K562 (cell line): Measurements from ENCODE around the gene TMEM144. TPM values are rescaled to one million over a fixed set of nuclear protein-coding genes. Genes with fewer than 3 reads are reported as not detected.
A peak's percentile ranks its signal among the peaks of the same experiment; 100 is the strongest.

Experiments
- BHLHE40 ChIP-seq: IDR thresholded peaks from 2 replicates; pipeline ENCODE4 v1.6.1; 2011; ENCODE audit warnings: low read length, improper control_type of control experiment
- BRCA1 ChIP-seq, 2 experiments: fragments of 450-650 bp in 1 of 2; sonication (generic) in 1 of 2; formaldehyde crosslinking in 1 of 2; IDR thresholded peaks; 2 replicates each; pipeline versions ENCODE4 v1.5.0 to v1.6.1; 2017 to 2020; ENCODE audit warnings: mild to moderate bottlenecking in 1 of 2, missing genetic modification reagents in 1 of 2
- CBX3 ChIP-seq, 2 experiments: IDR thresholded peaks; 1 replicate in 1 of 2; 2 replicates in 1 of 2; pipeline ENCODE4 v1.6.1; 2012; ENCODE audit warnings: inconsistent platforms in 2 of 2, low read length in 2 of 2, borderline replicate concordance in 1 of 2, control low read depth in 1 of 2
- CSDE1 ChIP-seq, 2 experiments: fragments of 450-650 bp; IDR thresholded peaks; 2 replicates each; pipeline ENCODE4 v1.6.1; 2016; ENCODE audit warnings: mild to moderate bottlenecking in 1 of 2
- ELK3 ChIP-seq: fragments of 450-650 bp; formaldehyde crosslinking; IDR thresholded peaks from 2 replicates; pipeline ENCODE4 v1.4.0; 2020; ENCODE audit warnings: mild to moderate bottlenecking
- FOXA3 ChIP-seq, 2 experiments: fragments of 450-650 bp in 1 of 2; sonication (generic) in 1 of 2; formaldehyde crosslinking; IDR thresholded peaks in 1 of 2; conservative IDR thresholded peaks in 1 of 2; 2 replicates each; pipeline versions ENCODE4 v1.4.0 to v1.8.0; 2020 to 2022; ENCODE audit warnings: mild to moderate bottlenecking in 2 of 2, missing genetic modification reagents in 1 of 2
- FOXK1 ChIP-seq: sonication (generic); formaldehyde crosslinking; IDR thresholded peaks from 2 replicates; pipeline ENCODE4 v1.8.0; 2022; ENCODE audit warnings: missing genetic modification reagents, mild to moderate bottlenecking, borderline replicate concordance
- FOXK2 ChIP-seq, 2 experiments: fragments of 450-650 bp; IDR thresholded peaks in 1 of 2; conservative IDR thresholded peaks in 1 of 2; 2 replicates each; pipeline ENCODE4 v1.6.1; 2016; ENCODE audit warnings: low read depth in 2 of 2, mild to moderate bottlenecking in 1 of 2
- LARP7 ChIP-seq: fragments of 450-650 bp; IDR thresholded peaks from 2 replicates; pipeline ENCODE4 v1.6.1; 2016
- NCOR1 ChIP-seq: fragments of 450-650 bp; IDR thresholded peaks from 2 replicates; pipeline ENCODE4 v1.6.1; 2016; ENCODE audit warnings: mild to moderate bottlenecking, moderate library complexity
- NFATC3 ChIP-seq: fragments of 450-650 bp; IDR thresholded peaks from 2 replicates; pipeline ENCODE4 v1.6.1; 2017; ENCODE audit warnings: mild to moderate bottlenecking
- RAD21 ChIP-seq, 2 experiments: fragments of 250-450 bp in 1 of 2; fragments of 450-650 bp in 1 of 2; sonication (Bioruptor Pico) in 1 of 2; formaldehyde crosslinking in 1 of 2; IDR thresholded peaks in 1 of 2; conservative IDR thresholded peaks in 1 of 2; 2 replicates each; pipeline versions ENCODE4 v1.4.0 to v1.8.0; 2020 to 2022; ENCODE audit warnings: mild to moderate bottlenecking in 2 of 2, moderate library complexity in 1 of 2
- SMAD2 ChIP-seq: fragments of 150-350 bp; IDR thresholded peaks from 2 replicates; pipeline ENCODE4 v1.6.1; 2014; ENCODE audit warnings: low read depth, mild to moderate bottlenecking, low read length
- SMARCA4 ChIP-seq: fragments of 450-650 bp; IDR thresholded peaks from 2 replicates; pipeline ENCODE4 v1.6.1; 2016
- SMARCB1 ChIP-seq: IDR thresholded peaks from 2 replicates; pipeline ENCODE4 v1.6.1; 2011; ENCODE audit warnings: improper control_type of control experiment, low read depth; ENCODE audit not compliant: insufficient read length
- ZC3H4 ChIP-seq: sonication (generic); formaldehyde crosslinking; IDR thresholded peaks from 2 replicates; pipeline ENCODE4 v1.9.0; 2021; ENCODE audit warnings: missing genetic modification reagents, borderline replicate concordance
- ZKSCAN3 ChIP-seq: fragments of 250-450 bp; sonication (Bioruptor Pico); IDR thresholded peaks from 2 replicates; pipeline ENCODE4 v1.4.0; 2020
- ZNF274 ChIP-seq: IDR thresholded peaks from 2 replicates; pipeline ENCODE4 v1.6.1; 2011; ENCODE audit warnings: low read depth, mild to moderate bottlenecking, low read length, moderate library complexity, borderline replicate concordance
- ZNF280A ChIP-seq: fragments of 450-650 bp; IDR thresholded peaks from 2 replicates; pipeline ENCODE4 v1.6.1; 2018; ENCODE audit warnings: mild to moderate bottlenecking, low read depth; ENCODE audit not compliant: partially characterized antibody
- ZNF57 ChIP-seq: fragments of 450-650 bp; formaldehyde crosslinking; IDR thresholded peaks from 2 replicates; pipeline ENCODE4 v1.4.0; 2020; ENCODE audit warnings: mild to moderate bottlenecking, moderate library complexity
- ZNF586 ChIP-seq: fragments of 450-650 bp; formaldehyde crosslinking; conservative IDR thresholded peaks from 2 replicates; pipeline ENCODE4 v1.4.0; 2020; ENCODE audit warnings: mild to moderate bottlenecking, moderate library complexity
- ZNF717 ChIP-seq: fragments of 250-450 bp; sonication (Bioruptor Pico); IDR thresholded peaks from 2 replicates; pipeline ENCODE4 v1.5.0; 2021
- ZSCAN32 ChIP-seq: fragments of 450-650 bp; formaldehyde crosslinking; IDR thresholded peaks from 2 replicates; pipeline ENCODE4 v1.4.0; 2020; ENCODE audit warnings: mild to moderate bottlenecking, moderate library complexity
- polyA plus RNA-seq, 8 experiments: library from polyadenylated mRNA; depleted of rRNA in 4 of 8; stranded (reverse) in 5 of 8; unstranded in 3 of 8; fragments of >200 nt; fragmentation: Nextera tagmentation in 2 of 8; fragmentation: Illumina TruSeq in 1 of 8; extraction: Ambion mirVana in 2 of 8; extraction: Trizol in 1 of 8; gene quantifications; 2 replicates each; pipeline versions ENCODE4 v1.2.1 to v1.2.3, GENCODE V29; 2011 to 2014; ENCODE audit warnings: inconsistent platforms in 1 of 8, missing spikeins in 1 of 8
- total RNA-seq, 7 experiments: library from RNA; depleted of rRNA in 6 of 7; stranded (reverse); fragments of >200 nt in 6 of 7; fragmentation: Illumina TruSeq in 2 of 7; extraction: Trizol in 2 of 7; gene quantifications; 2 replicates each; pipeline versions ENCODE4 v1.2.1 to v1.2.3, GENCODE V29; 2011 to 2021; ENCODE audit warnings: low replicate concordance in 1 of 7
- TF ChIP-seq, protein P1 (sequence below), 2 experiments: IDR thresholded peaks; 2 replicates each; pipeline ENCODE4 v1.6.1; 2012; ENCODE audit warnings: improper control_type of control experiment in 2 of 2, low read depth in 2 of 2, low read length in 2 of 2, borderline replicate concordance in 1 of 2

The TMEM144 gene
- total and polyA plus RNA-seq, 9 of the 15 experiments (the other 6 are each of a cell fraction or from before 2014, with no cell fraction given), result 4.0 to 12.0 (median 6.1) TPM

DNA sequence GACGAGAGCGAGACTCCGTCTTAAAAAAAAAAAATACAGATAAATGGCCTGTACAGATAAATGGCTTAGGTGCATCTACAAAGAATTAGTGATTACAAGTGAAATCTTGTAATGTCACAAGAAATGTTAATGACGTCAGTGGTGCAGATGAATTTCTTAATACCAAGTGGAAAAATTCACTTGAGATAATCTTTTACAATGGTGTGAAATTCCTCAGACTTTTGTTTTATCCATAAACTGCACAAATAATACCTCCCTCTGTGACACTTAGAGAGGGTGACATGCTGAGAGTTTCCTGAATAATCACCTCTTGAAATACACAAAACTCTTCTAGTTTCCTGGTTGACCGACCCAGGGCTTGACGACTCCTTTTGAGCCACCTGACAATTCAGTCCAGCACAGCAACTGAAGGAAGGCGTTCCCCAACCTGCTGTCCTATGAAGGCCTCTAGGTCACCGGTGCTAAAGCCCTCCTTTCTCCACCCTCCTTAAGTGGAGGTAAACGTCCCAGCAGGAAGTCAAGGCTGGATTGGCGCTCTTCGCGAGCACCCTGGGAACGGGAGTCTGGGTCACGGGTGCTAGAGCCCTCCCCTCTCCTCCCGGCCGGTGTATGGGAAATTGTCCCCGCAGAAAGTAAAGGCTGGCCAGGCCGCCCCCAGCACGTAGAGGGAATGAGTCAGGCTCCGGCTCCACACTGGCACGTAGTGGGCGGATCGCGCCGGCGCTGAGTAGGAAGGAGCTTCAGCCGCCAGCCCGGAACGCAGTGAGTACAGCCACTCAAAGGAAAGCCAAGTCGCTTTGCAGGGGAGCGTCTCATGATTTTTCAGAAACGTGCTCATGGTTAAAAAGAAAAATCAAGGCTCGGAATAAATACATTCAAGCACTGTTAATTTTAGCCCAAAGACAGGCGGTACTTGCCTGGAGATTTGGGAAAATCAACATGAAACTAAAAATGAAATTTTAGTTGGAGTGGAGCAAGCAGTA, at the start of gene TMEM144 (continued):
- TF ChIP-seq ZNF57 (CRISPR knock-in tag) (no peak), NCOR1 (no peak), ELK3 (CRISPR knock-in tag) (no peak), BRCA1 (IDR thresholded peaks at IDR 0.05) (no peak), BRCA1 (CRISPR knock-in tag; IDR thresholded peaks at IDR 0.05) (no peak), FOXK1 (CRISPR knock-in tag) (no peak), RAD21 (CRISPR knock-in tag; conservative IDR thresholded peaks at IDR 0.05 in 1 of 2, IDR thresholded peaks at IDR 0.05 in 1 of 2) (0 out of 4 replicates have a peak, but pooled peaks of 1 of the 2 experiments have one; percentile 12), SMARCB1 (no peak), ZNF274 (no peak), BHLHE40 (peak; percentile 56; the same call in 1 of the 2 replicates), LARP7 (no peak), SMAD2 (no peak), ZNF280A (no peak), NFATC3 (no peak), SMARCA4 (peak; percentile 67), ZNF586 (CRISPR knock-in tag) (no peak), FOXK2 (conservative IDR thresholded peaks at IDR 0.05 in 1 of 2, IDR thresholded peaks at IDR 0.05 in 1 of 2; ENCODE audit: low read depth in 2 of 2) (no peak), ZNF717 (CRISPR knock-in tag) (no peak), FOXA3 (CRISPR knock-in tag; conservative IDR thresholded peaks at IDR 0.05 in 1 of 2, IDR thresholded peaks at IDR 0.05 in 1 of 2) (no peak), ZC3H4 (CRISPR knock-in tag) (no peak), CBX3 (IDR thresholded peaks at IDR 0.05; ENCODE audit: borderline replicate concordance in 1 of 2, low read length in 2 of 2) (no peak), CSDE1 (IDR thresholded peaks at IDR 0.05) (no peak), ZKSCAN3 (CRISPR knock-in tag) (no peak), ZSCAN32 (CRISPR knock-in tag) (peak; percentile 77; the same call in 1 of the 2 replicates)
- TF ChIP-seq, protein P1, sequence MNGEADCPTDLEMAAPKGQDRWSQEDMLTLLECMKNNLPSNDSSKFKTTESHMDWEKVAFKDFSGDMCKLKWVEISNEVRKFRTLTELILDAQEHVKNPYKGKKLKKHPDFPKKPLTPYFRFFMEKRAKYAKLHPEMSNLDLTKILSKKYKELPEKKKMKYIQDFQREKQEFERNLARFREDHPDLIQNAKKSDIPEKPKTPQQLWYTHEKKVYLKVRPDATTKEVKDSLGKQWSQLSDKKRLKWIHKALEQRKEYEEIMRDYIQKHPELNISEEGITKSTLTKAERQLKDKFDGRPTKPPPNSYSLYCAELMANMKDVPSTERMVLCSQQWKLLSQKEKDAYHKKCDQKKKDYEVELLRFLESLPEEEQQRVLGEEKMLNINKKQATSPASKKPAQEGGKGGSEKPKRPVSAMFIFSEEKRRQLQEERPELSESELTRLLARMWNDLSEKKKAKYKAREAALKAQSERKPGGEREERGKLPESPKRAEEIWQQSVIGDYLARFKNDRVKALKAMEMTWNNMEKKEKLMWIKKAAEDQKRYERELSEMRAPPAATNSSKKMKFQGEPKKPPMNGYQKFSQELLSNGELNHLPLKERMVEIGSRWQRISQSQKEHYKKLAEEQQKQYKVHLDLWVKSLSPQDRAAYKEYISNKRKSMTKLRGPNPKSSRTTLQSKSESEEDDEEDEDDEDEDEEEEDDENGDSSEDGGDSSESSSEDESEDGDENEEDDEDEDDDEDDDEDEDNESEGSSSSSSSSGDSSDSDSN (IDR thresholded peaks at IDR 0.05; ENCODE audit: borderline replicate concordance in 1 of 2, low read depth in 2 of 2, low read length in 2 of 2), result peak; percentile 90 to 94; a peak in 3 of 4 replicates
